ENCODE measurements around the gene PUS10.

DNA sequence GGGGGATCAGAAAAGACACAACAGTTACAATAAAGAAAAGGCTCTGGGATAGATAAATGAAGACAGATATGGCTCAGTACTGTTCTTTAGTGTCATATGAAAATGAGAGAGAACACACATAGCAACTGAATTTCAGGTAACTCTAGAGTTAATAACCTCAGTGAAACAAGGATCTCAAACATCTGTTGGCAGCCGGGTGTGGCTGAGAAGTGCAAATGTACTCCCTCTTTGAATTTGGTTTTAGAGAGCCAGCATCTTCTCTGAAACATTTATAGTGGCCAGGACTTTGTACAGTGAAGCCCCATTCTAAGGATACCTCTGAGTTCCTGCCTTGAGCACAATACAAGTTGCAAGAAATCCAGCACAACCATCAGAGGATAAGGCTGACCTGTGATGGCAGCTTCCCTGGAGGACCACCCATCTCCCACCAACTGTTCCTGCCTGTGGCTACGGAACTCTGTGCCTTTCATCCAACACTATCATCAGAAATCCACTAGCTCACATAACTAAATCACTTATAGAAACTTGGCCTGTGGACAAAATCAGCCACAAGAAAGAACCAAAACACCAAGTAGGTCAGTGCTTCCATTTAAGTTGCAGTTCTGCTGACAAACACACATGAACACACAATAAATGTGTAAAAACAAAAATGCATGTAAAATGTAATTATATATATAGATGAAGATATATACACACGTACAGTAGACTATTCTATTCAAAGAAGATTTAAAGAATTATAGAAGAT lies 37.8 kb downstream of the PUS10 start:
- TF ChIP-seq EZH2 (IDR thresholded peaks at IDR 0.05; ENCODE audit: borderline replicate concordance, low read depth, low read length, severe bottlenecking): no peak
- TF ChIP-seq, protein P1, sequence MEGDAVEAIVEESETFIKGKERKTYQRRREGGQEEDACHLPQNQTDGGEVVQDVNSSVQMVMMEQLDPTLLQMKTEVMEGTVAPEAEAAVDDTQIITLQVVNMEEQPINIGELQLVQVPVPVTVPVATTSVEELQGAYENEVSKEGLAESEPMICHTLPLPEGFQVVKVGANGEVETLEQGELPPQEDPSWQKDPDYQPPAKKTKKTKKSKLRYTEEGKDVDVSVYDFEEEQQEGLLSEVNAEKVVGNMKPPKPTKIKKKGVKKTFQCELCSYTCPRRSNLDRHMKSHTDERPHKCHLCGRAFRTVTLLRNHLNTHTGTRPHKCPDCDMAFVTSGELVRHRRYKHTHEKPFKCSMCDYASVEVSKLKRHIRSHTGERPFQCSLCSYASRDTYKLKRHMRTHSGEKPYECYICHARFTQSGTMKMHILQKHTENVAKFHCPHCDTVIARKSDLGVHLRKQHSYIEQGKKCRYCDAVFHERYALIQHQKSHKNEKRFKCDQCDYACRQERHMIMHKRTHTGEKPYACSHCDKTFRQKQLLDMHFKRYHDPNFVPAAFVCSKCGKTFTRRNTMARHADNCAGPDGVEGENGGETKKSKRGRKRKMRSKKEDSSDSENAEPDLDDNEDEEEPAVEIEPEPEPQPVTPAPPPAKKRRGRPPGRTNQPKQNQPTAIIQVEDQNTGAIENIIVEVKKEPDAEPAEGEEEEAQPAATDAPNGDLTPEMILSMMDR (IDR thresholded peaks at IDR 0.05; ENCODE audit: borderline replicate concordance, extremely low read depth, low read length, poor library complexity, severe bottlenecking): no peak

Measured in DND-41 (cell line).